Stimulated activated CD8-positive, alpha-beta memory T cell treated with anti-CD3 and anti-CD28 coated beads, Interleukin-15, amount 100 ng/mL, for 1 hour (primary cell): Measurements from ENCODE around the gene KAT14.
"Not testable (repeated sequence)": the region's sequence is repeated elsewhere in the genome, so short reads cannot be mapped to it uniquely, and the experiment has no call there.

Experiments
- DNase-seq: peaks from one replicate; pipeline ENCODE4 v3.0.0-alpha.2; 2020; ENCODE audit warnings: low read depth

KAT14 gene

GRCh38 chr20:18154342-18154741 lies 16.7 kb downstream of the KAT14 start:
- DNase-seq = no peak

GRCh38 chr20:18156045-18156444 lies 18.4 kb downstream of the KAT14 start:
- DNase-seq = no peak

GRCh38 chr20:18164356-18164755 lies 26.7 kb downstream of the KAT14 start:
- no peak for DNase-seq

- no peak for DNase-seq
Observed at GRCh38 chr20:18165553-18165952, 27.9 kb downstream of the KAT14 start.

- no peak for DNase-seq
Observed at GRCh38 chr20:18166241-18166881, 28.7 kb downstream of the KAT14 start.

GRCh38 chr20:18166950-18167349 lies 29.3 kb downstream of the KAT14 start:
- DNase-seq = no peak

- no peak for DNase-seq
Observed at GRCh38 chr20:18172379-18172778, 34.7 kb downstream of the KAT14 start.

GRCh38 chr20:18174906-18175683 lies 37.4 kb downstream of the KAT14 start:
- DNase-seq = no peak

- DNase-seq = no peak
Observed at GRCh38 chr20:18176318-18176785, 38.7 kb downstream of the KAT14 start.

- DNase-seq = not testable (repeated sequence)
Observed at GRCh38 chr20:18180366-18180765, 42.7 kb downstream of the KAT14 start.

- no peak for DNase-seq
Observed at GRCh38 chr20:18180815-18181214, 43.2 kb downstream of the KAT14 start.

- DNase-seq = no peak
Observed at GRCh38 chr20:18187020-18187419, 49.4 kb downstream of the KAT14 start.

GRCh38 chr20:18188434-18188833 lies 50.8 kb downstream of the KAT14 start:
- no peak for DNase-seq

GRCh38 chr20:18190338-18191233 lies 52.9 kb downstream of the KAT14 start:
- no peak for DNase-seq

GRCh38 chr20:18191306-18191705 lies 53.6 kb downstream of the KAT14 start:
- no peak for DNase-seq

GRCh38 chr20:18194461-18194860 lies 56.8 kb downstream of the KAT14 start:
- DNase-seq = not testable (repeated sequence)

- DNase-seq = no peak
Observed at GRCh38 chr20:18195931-18196330, 58.3 kb downstream of the KAT14 start.

- DNase-seq = no peak
Observed at GRCh38 chr20:18197382-18198070, 59.9 kb downstream of the KAT14 start.

- no peak for DNase-seq
Observed at GRCh38 chr20:18202966-18203365, 65.3 kb downstream of the KAT14 start.

GRCh38 chr20:18203700-18204099 lies 66.0 kb downstream of the KAT14 start:
- DNase-seq = not testable (repeated sequence)

GRCh38 chr20:18213002-18213401 lies 75.3 kb downstream of the KAT14 start:
- DNase-seq = no peak

GRCh38 chr20:18215566-18215965 lies 77.9 kb downstream of the KAT14 start:
- DNase-seq = no peak
